PFSK-1 (cell line): Measurements from ENCODE around the gene UBR7.

Source experiments
- POLR2AphosphoS5 ChIP-seq: IDR thresholded peaks from 2 replicates; pipeline ENCODE4 v1.6.1; 2012; ENCODE audit warnings: low read depth, mild to moderate bottlenecking, control low read depth, low read length, moderate library complexity
- SIN3A ChIP-seq: IDR thresholded peaks from 2 replicates; pipeline ENCODE4 v1.6.1; 2012; ENCODE audit warnings: mild to moderate bottlenecking, low read length, moderate library complexity, borderline replicate concordance; ENCODE audit not compliant: insufficient read depth
- TAF1 ChIP-seq: IDR thresholded peaks from 2 replicates; pipeline ENCODE4 v1.6.1; 2012; ENCODE audit warnings: low read length, control low read depth, borderline replicate concordance; ENCODE audit not compliant: insufficient read depth

- TF ChIP-seq POLR2AphosphoS5 (no peak), TAF1 (no peak), SIN3A (no peak)
Measured at GRCh38 chr14:93199031-93199430, 8.0 kb upstream of the UBR7 start.
